Astrocyte (in vitro differentiated cells and primary cell): Measurements from ENCODE around the gene GJD2.

Source experiments
- CTCF ChIP-seq: IDR thresholded peaks from 2 replicates; pipeline ENCODE4 v1.5.1; 2011; ENCODE audit warnings: low read depth, mild to moderate bottlenecking, inconsistent platforms, low read length, moderate library complexity; ENCODE audit not compliant: insufficient read depth
- EZH2 ChIP-seq: IDR thresholded peaks from 2 replicates; pipeline ENCODE4 v1.6.1; 2012; ENCODE audit warnings: mild to moderate bottlenecking, low read length, inconsistent platforms; ENCODE audit not compliant: insufficient read depth

GRCh38 chr15:34721157-34721801, 33.5 kb downstream of the GJD2 start:
- TF ChIP-seq CTCF (no peak), EZH2 (no peak)
